HG02571 (cell line): Measurements from ENCODE around the gene EIF4B.
"Not testable (repeated sequence)": the region's sequence is repeated elsewhere in the genome, so short reads cannot be mapped to it uniquely, and the experiment has no call there.

ENCODE experiments used
- ATAC-seq: cut with Tn5 transposase; IDR thresholded peaks from one replicate; pipeline ENCODE4 v1.9.1; 2021; ENCODE audit warnings: mild to moderate bottlenecking, moderate library complexity; ENCODE audit not compliant: unreplicated experiment

Gene EIF4B

DNA sequence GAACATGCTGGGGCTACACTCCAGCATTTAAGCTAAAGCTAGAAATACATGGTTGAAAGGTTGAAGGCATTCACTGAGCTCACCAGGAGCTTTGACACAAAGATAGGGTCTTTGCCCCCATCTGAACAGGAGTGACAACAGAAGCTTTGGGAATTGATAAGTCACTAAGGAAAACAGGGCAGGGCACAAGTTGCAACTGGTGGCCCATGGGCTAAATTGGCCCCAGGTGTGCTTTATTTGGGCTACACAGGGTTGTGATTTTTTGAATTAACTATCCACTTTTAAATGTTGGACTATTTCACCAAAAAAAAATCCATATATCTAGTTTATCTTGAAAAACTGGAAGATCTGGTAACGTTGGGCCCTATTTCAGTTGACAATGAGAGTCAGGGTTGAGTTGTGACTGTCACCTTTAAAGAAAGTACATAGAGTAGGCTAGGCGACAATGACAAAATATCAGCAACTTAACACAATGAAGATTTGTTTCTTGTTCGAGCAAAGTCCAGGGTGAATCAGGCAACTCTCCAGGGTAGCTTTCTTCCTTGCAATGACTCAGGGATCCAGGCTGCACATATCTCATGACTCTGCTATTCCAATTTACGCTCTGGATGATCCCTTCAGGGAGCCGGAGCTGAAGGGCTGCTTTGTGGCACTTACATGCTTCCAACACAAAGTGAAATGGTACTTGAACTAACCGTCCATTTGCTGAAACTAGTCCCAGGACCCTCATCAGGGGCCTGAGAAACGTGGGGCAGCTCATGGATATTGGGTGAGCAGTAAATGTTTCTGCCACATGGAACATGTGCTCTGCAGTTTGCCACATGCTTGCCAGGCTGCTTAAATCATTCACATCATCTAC, 13.3 kb upstream of the EIF4B start:
- ATAC-seq, result no peak

DNA sequence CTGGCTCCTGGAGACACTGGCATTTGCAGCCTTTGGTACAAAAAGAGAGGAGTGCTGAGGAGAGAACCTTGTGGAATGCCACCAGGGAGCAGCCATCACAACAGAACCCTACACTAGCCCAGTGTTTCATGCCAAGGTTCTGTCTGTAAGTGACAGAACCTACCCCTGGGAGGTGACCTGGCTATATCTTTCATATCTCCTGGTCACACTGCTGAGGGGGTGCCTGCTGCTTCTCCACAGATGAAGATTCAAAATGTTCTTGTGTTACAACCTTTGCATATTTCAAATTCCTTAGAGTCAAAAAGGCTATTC, 12.7 kb upstream of the EIF4B start:
- no peak for ATAC-seq

- ATAC-seq, result no peak
Measured at GRCh38 chr12:53004178-53004577, 2.1 kb upstream of the EIF4B start.

GRCh38 chr12:53004582-53004981, 1.7 kb upstream of the EIF4B start:
- ATAC-seq, result no peak

GRCh38 chr12:53005215-53005985, 856 bp upstream of the EIF4B start:
- ATAC-seq, result no peak

DNA sequence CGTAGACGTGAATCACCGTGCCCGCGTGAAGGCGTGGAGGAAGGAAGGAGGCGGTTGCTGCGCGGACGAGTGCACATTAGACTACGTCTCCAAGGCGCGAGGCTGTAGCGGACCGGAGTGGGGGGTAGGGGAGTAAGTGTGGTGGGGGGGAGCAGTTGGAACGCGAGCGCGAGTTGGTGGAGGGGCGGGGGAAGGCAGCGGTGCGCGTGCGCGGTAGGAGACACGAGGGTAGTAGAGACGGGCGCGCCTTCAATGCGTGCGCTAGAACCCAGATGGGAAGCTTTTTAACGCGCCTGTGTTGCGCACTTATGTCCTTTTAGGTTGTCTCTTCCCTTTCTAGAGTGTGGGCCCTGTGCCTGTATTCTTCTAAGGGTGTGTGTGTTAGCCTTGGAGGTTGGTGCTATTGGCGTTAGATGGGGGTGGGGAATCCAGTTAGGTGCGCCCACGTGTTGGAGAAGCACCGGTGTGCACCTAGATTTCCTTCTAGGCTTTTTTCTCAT, 604 bp downstream of the EIF4B start:
- no peak for ATAC-seq

GRCh38 chr12:53007343-53007742, 1.1 kb downstream of the EIF4B start:
- ATAC-seq, result no peak

DNA sequence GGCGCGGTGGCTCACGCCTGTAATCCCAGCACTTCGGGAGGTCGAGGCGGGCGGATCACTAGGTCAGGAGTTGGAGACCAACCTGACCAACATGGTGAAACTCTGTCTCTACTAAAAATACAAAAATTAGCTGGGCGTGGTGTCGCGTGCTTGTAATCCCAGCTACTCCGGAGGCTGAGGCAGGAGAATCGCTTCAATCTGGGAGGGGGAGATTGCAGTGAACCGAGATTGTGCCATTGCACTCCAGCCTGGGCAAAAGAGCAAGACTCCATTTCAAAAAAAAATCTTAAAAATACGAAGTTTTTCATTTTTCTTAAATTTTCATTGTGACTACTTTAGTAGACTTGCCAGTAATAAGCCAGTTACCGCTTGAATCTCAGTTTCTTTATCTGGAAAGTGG, 2.5 kb downstream of the EIF4B start:
- ATAC-seq, result not testable (repeated sequence)

DNA sequence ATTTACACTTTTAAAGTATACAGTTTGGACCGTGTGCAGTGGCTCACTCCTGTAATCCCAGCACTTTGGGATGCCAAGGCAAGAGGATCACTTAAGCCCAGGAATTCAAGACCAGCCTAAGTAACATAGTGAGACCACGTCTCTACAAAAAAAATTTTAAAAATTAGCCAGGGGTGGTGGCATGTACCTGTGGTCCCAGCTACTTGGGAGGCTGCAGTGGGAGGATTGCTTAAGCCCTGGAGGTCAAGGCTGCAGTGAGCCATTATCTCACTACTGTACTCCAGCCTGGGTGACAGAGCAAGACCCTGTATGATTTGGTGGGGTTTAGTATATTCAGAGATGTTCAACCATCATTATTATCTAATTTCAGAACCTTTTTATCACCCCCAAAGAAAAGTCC, 4.7 kb downstream of the EIF4B start:
- ATAC-seq, result no peak

- ATAC-seq, result no peak
Measured at GRCh38 chr12:53011889-53012288, 5.6 kb downstream of the EIF4B start.

- no peak for ATAC-seq
Measured at GRCh38 chr12:53012928-53013327, 6.7 kb downstream of the EIF4B start.

GRCh38 chr12:53014709-53015108, 8.5 kb downstream of the EIF4B start:
- ATAC-seq, result no peak

DNA sequence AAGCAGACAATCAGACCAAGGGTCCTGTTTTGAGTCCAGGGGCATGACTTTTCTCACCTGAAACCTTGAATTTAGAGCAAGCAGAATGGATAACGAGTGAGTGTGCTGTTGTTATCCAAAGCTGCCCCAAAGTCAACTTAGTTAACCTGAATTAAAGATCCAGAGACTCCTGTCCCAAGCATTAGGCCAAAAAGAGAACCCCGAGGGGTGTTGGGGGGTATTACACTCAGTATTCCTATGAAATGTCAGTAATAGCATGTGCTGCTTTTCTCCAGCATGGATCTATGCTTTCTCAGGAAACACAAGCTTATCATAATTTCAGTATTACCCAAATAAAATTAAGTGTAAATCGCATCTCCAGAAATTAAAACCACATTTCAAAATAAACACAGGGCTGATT, 19.0 kb downstream of the EIF4B start:
- ATAC-seq, result no peak

GRCh38 chr12:53027014-53027413, 20.8 kb downstream of the EIF4B start:
- not testable (repeated sequence) for ATAC-seq

- ATAC-seq, result no peak
Measured at GRCh38 chr12:53031616-53032015, 25.4 kb downstream of the EIF4B start.

DNA sequence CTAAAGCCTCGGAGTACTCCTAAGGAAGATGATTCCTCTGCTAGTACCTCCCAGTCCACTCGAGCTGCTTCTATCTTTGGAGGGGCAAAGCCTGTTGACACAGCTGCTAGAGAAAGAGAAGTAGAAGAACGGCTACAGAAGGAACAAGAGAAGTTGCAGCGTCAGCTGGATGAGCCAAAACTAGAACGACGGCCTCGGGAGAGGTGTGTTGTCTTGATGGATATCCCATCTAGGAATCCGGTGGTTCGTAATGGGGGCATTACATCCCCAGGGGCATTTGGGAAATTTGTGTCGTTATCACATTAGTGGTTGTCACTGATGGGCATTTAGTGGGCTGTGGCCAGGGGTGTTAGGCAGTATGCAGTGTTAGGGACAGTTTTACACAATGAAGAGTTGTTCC, 27.6 kb downstream of the EIF4B start:
- not testable (repeated sequence) for ATAC-seq

DNA sequence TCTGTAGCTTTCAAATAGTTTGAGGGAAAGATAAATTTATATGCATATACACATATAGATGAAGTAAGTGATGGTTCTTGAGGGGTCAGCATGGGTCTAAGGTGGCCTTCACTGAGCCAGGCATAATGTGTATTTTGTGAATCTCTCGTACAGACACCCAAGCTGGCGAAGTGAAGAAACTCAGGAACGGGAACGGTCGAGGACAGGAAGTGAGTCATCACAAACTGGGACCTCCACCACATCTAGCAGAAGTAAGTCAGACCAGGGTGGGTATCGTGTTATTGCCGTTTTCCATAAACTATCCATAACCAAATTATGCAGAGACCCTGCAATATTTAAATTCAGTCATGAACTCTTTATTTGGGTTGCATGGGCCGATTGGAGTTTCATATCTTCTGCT, 28.2 kb downstream of the EIF4B start:
- ATAC-seq, result no peak

DNA sequence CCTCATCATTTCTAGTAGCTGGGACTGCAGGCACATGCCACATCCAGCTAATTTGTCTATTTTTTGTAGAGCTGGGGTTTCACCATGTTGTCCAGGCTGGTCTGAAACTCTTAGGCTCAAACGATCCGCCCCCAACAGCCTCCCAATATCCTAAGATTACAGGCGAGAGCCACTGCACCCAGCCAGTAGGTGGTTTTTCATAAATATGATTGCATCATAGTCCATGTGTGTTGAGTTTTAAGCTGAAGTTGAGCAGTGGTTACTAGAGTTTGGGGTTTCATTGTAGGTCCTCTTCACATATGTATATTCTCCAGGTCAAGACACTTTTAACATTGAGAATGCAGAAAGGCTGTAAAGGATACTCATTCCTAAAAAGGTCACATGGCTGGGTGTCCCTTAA, 30.5 kb downstream of the EIF4B start:
- no peak for ATAC-seq

GRCh38 chr12:53039851-53040250, 33.6 kb downstream of the EIF4B start:
- no peak for ATAC-seq

- no peak for ATAC-seq
Measured at GRCh38 chr12:53042607-53043454, 36.6 kb downstream of the EIF4B start.

DNA sequence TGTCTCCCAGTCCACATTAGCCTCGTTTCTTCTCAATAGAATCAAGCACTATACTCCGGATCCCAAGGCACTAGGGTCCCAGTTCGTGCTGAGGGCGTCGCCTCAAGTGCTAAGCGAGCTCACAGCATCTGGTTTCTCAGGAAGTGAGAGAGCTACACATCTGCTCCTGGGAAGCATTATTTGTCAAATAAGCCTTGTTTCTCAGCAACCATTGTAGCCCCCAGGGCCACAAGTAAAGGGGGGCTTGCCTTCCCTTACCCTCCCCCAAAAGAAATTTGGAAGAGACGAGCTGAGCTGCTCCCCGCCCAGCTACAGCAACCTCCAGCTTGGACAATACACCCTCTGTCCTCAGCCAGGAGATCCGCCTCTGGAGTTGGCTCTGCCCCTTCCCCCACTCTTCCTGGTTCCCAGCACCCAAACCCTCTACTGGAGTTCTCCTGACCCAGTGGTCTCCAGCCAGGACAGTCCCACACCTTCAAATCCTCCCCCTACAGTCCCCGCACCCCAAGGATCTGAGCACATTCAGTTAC, 37.9 kb downstream of the EIF4B start:
- no peak for ATAC-seq
